HG03469 (cell line): ENCODE results near the gene SMIM35.

Experiments
- ATAC-seq: cut with Tn5 transposase; IDR thresholded peaks from one replicate; pipeline ENCODE4 v1.9.1; 2021; ENCODE audit warnings: mild to moderate bottlenecking, moderate library complexity, moderate number of reproducible peaks; ENCODE audit not compliant: unreplicated experiment

SMIM35 gene

DNA sequence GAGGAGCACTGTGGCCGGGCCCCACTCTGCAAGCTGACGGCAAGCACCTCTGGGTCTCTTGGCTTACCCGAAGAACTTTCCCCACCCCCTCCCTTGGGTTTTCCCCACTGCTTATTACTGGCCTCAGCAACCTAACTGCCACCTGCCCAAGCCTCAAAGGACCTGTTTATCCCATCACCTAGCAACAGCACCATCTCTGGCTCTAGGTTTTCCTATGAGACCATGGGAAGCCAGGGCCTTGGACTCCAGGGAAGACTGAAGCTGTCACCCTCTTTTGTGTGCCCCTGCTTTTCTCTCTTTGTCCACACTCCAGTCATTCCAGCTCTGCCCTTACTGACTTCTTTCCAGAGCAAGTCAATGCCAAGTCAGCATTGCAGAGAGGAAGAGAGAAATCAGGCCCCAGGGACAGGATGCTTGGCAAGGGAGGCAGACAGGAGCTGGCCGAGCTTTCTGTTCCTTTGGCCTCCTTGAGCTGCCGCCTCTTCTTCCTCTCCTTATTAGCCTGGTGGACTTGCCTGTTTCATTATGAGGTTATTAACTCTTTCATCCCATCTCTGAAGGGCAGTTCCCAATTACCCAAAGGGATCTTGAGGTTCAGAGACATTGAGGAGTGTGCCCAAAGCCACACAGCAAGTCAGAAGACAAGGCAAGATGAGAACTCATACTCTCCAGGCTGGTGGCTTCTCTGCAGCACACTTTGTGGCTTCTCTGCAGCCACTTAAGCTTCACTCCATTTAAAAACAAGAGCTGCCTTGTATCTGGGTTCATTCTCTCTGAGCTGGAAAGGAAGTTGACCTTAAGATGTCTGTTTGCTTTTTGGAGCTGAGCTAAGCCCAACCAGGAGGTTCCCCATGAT is at the start of gene SMIM35:
SMIM35 (minus strand) TSS at position 51 of the 856 bp plus-strand sequence. CDS start 206 bp downstream, outside the sequence.
- no peak for ATAC-seq

DNA sequence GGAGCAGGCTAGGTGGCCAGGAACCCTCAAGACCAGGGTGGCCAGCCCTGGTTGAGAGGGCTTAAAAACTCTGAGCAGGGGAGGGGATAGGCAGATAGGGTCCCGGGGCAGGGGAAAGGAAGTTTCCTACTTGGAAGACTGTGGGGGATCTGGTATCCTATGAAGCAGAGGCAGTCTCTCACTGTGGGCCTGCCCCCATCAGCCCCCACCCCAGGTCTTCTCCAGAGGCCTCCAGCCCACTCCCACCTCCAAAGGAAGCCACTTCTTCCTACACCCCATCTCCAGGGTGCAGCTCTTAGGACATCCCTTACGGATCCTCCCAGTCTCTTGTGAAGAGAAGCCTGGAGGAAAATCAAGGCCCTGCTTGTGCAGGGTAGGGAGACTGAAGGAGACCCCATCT is 49.6 kb upstream of the SMIM35 start:
- no peak for ATAC-seq

DNA sequence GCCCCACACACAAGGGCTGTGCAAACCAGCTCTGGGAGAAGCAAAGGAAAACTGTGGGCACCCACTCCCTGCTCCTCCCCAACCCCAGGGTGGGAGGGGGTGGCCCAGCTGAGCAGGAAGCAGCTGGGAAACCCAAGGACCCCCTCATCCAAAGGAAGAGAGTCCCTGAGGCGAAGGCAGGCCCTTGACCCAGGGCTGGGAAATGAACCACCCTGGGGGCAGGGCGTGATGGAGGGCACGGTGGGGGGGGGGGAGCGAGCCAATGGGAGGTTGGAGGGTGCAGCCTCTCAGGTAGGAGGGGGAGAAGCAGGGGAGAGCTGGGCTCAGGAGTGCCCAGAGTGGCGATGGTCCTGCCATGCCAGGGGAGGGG is 49.0 kb upstream of the SMIM35 start:
- ATAC-seq, result no peak

DNA sequence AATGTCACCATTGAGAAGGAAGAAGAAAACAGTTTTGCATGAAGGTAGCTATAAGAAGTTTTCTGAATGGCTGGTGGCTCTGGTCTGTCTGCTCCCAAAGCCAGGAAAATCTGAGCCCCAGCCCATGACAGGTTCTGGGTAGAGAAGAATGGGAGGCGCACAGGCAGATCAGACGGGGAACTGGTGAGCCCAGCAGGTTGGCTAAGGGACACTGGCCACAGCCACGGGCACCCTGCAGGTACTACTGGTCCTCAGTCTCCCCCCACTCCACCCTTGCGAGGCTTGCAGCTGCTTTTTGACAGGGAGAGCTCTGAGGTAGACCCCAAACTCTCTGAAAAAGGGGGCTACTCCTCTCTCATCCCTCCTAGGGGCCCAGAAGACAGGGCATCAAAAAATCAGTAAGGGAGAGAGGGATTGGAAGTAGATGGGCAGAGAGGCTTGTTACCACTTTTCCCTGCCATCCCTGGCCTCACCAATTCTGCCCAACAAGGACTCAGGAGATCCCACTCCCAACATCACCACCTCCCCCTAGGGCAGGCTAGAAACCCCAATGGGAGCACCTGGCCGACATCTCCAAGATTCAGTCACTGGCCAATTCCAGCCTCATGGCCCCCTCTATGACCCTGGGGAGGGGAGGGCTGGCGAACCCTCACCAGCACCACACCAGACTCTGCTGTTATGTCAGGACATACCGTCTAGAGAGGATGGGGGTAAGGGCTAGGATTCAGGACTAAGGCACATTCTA is 48.5 kb upstream of the SMIM35 start:
- ATAC-seq, result no peak

DNA sequence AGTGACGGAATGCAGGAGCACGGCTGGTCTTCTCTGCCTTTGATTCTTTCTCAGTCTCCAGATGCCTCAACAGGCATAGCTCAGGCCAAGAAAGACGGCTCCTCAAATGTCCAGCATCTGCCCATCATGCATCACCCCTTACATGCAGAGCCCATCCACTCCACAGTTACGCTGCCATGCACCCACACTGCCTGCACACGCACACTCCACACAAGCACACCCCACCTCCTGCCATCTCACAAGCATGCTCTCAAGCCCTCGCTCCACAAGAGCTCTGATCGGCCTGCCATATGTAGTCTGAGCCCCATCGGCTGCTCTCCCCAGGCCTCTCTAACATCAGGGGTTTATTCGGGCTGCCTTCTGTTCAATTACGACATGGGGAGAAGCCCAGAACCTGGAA is 47.1 kb upstream of the SMIM35 start:
- no peak for ATAC-seq

DNA sequence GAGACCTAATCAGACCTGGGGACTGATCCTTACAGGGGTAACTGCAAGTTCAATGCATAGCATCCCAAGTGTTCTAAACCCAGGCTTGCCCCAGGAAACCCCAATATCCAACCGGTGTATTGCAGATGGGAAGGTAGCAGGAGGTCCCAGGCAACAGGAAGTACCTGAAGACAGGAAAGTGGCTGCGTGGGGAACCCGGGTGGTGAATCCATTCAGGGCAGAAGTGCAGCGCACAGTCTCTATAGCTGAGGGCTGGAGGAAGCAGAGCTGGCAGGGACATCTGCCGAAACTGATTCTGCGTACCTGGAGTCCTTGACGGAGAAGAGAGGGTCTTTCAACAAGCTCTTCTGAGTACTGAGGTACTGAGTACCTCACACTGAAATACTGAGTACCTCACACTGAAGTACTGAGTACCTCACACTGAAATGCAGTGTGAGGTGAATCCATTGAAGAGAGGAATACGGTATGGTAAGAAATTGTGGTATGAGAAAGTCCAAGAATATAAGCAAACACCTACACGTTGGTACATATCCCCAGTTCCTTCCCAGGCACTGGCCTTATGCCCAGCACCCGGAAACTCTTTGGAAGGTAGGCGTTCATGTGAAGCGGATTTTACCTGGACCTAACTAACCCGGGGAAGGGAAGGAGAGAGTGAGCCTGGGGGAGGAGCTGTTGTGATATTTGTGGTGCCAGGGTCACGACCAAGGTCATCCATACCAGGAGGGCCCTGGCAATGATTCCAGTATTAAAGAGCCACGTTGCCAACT is 45.8 kb upstream of the SMIM35 start:
- no peak for ATAC-seq

DNA sequence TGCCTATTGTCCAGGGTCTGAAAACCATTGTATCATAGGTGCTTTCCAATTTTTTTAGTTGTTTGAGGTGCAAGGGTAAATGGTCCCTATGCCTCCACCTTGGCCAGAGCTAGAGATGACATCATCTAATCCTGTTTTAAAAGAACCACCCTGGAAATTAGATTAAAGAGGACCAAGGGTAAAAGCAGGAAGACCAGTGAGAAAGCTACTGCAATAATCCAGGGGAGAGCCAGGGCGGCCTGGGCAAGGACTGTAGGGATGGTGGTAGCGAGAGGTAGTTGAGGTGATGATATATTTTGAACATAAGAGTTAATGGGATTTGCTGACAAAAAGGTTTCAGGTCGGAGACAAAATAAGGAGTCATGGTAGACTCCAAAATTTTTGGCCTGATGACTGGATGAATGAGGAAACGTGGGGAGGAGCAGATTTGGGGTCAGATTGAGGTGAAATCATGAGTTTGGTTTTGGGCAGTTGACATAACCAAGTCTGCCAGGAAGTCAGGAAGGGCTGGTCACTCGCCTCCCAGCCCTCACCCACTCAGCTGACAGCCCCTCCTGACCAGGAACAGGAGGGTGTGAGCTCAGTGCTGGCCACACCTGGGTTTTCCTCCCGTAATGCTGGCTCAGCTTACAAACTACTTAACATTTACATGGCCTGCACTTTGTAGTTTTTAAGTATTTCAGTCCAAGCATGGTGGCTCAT is 42.9 kb upstream of the SMIM35 start:
- ATAC-seq, result no peak

DNA sequence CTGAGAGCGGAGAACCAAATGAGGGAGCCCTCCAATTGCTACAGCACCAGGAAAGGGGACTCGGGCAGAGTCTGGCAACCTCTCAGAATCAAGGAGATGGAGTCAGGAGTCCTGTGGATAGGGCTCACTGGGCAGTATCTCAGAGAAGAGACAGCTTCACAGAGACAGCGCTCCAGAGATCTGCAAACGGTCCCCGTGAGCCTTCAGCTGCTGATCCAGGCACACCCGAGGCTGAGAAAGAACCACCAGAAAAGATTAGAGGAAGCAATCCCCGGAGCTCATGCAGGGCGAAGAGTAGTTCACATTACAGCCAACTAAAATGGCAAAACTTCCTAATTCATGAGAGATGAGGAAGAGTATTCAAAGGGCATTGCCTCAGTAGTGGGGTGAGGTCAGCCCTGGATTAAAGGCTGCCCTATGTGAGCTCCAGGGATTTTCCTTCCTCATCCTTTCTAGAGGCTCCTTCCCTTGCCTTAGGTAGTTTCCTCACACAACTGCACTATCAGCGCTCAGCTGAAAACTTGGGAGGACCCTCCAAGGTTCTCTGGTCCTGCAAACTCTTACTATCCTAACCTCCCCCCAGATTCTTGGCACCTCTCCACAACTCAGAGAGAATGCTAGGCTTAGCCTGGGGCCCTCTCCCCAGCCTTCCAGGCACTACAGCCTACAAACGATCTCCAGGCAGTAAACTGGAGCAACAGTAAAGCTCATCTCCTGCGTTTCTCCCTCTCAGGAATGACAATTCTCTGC is 42.1 kb upstream of the SMIM35 start:
- no peak for ATAC-seq

DNA sequence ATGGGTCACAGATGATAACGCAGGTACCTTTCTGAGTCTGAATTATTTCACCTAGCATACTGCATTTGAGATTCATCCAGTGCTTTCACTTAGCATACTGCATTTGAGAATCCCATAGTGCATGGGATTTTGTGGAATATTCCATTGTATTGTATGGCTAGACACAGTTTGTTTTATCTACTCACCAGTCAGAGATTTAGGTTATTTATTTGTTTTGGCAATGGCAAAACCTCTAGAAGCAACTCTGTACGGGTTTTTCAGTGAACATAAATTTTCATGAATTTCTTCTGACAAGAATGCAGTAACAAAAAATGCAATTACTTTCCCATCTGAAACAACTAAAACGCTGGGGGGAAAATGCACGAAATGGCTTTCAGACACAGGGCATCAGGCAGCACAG is 41.5 kb upstream of the SMIM35 start:
- no peak for ATAC-seq

DNA sequence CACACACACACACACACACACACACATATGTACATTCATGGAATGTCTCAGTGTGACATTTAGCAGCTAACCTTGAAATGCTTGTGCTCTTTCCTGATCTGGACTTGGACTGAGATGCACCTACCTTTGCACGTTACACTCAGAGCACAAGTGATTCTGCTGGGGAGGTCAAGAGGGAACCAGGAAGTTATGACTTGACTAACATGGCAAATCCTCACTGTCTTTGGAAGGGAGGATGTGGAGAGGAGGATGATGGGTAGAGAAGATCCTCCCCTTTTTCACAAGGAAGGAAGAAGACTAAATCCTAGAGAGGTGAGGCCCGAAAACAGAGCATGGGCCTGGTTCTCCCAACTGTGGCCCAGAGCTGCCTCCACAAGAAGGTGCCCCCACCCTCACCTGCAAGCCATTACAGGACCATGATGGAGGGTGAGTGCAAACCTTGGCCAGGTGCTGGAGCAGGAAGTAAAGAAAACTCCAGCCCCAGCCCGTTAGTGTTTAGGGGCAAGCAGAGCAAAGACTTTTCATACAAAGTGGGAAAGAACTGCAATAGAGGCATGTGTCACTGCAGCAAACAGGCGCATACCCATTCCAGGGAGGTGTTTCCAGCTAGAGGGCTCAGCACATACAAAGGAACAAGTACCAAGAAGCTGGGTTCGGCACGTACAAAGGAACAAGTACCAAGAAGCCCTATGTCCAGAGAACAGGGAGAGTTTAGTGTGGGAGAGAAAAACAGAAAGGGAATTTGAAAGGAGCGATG is 39.5 kb upstream of the SMIM35 start:
- no peak for ATAC-seq

DNA sequence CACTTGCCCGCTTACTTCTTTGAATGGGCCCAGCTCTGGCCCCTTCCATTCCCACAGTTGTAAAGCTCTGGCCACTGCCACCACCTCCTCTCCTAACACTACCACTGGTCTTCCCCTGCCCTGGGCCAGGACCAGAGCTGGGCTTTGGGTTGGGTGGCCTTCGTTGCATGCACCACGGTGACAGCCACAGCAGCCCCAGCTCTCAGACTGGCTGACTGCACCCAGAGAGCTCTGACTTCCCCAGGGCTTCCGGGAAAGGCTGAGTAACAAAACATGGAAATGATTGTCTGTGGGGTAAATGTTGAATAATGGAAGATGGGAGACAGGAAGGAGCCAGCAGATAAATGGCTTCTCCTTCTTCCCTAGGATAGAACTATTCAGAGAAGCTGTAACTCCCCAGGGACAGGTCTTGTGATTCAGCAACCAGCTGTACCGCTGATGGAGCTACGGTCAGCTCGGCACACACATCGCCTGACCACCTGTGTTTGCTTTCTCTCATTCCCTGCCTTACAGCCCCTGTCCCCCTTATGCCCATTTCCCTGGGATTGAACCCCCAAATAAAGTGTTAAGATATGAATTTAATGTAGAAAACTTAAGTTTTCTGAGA is 38.3 kb upstream of the SMIM35 start:
- no peak for ATAC-seq

DNA sequence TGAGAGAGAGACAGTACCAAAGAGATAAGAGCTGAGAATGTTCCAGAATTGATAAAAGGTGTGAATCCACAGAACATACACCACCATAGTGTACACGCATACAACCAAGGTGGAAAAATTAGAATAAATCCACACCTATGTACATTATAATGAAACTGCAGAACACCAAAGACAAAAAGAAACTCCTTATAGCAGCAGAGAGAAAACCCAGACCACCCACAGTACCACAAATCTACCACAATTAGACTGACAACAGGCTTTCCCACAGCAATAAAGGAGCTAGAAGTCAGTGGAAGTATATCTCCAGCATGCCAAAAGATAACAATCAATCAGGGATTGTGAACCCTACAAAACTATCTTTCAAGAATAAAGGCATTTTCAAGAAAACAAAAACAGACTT is 34.0 kb upstream of the SMIM35 start:
- ATAC-seq, result no peak

DNA sequence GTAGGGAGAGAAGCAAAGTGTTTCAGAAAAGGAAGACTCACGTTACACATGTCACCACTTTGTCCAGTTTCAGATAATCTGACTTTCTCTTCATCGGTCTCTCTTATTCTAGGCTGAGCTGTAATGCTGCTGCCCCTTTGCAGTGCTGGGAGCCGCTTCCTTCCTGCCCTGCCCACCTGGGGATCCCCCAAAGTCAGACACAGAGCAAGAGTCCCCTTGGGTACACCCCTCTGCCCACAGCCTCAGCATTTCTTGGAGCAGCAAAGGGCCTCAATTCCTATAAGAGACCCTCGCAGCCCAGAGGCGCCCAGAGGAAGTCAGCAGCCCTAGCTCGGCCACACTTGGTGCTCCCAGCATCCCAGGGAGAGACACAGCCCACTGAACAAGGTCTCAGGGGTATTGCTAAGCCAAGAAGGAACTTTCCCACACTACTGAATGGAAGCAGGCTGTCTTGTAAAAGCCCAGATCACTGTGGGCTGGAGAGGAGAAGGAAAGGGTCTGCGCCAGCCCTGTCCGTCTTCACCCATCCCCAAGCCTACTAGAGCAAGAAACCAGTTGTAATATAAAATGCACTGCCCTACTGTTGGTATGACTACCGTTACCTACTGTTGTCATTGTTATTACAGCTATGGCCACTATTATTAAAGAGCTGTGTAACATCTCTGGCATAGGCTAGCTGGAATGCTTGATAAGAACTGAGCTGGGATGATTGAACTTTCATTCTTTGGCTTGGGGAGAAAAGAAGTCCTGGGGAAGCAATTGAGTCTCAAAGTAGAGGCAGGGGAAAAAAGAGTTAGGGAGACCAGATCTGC is 31.2 kb upstream of the SMIM35 start:
- no peak for ATAC-seq

DNA sequence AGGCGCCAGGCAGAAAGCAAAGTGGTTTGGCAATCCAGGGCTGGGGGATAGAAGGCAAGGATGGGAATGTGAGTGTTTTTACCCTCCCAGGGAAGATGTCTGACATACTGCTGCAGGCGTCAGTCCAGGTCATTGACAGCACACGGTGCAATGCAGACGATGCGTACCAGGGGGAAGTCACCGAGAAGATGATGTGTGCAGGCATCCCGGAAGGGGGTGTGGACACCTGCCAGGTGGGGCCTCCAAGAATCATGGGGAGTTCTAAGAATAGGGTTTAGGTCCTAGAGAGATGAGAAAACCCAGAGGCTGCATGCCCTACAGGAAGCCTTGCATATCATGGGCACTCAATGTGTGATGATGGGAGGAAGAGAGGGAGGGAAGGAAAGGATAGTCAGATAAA is 28.3 kb upstream of the SMIM35 start:
- ATAC-seq, result no peak

DNA sequence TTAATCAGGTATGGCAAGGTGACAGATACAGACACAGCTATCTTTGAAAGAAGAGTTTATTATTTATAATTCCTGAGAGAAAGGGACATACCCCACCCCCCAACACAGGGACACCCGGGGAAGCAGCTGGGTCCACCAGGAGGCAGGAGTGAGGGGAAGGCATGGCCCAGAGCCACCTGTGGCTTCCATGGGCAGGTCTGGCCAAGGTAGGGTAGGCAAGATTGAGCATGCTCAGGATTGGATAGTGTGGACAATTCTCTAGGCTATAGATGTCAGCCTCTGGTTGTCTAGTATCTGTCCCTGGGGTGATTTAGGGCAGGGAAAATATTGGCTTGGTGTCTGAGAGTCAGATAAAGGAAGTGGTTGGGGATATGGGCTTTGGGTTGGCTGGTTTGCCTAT is 27.5 kb upstream of the SMIM35 start:
- no peak for ATAC-seq

DNA sequence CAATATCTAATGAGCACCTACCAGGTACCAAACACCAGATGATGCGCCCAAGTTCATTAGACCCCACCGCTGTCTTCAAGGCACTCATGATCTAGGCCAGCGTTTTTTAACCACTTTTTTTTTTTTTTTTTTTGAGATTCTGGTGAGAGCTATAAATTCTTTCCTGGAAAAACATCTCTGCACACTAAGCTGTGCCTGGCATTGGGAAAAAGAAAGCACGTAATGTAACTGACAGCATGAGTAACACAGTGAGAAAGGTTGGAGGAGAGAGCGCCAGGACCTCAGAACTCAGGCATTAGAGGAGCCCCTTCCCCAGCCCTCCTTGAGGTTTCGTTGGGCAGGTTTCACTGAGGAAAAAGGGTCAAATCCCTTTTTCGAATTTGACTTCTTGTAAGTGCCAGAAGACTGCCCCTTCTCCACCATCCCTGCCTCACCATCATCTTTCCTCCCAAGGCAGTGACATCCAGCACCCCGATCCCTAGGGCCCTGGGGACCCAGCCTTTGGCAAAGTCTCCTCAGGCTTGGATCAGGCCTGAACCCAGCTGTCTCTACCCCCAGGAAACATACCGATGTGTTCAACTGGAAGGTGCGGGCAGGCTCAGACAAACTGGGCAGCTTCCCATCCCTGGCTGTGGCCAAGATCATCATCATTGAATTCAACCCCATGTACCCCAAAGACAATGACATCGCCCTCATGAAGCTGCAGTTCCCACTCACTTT is 26.1 kb upstream of the SMIM35 start:
- no peak for ATAC-seq

DNA sequence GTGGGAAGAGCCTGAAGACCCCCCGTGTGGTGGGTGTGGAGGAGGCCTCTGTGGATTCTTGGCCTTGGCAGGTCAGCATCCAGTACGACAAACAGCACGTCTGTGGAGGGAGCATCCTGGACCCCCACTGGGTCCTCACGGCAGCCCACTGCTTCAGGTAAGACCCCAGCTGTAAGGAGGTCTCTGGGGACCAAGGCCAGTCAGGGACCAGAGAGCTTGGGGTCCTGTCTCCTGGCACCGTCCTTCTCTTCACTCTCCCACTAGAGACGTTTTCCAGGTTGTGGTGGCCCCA is 24.9 kb upstream of the SMIM35 start:
- no peak for ATAC-seq
